GM18868 (cell line): ENCODE measurements around the gene TMEM235.

ENCODE experiments used
- ATAC-seq: cut with Tn5 transposase; IDR thresholded peaks from one replicate; pipeline ENCODE4 v1.9.1; 2021; ENCODE audit warnings: mild to moderate bottlenecking, moderate library complexity; ENCODE audit not compliant: unreplicated experiment

The TMEM235 gene

GRCh38 chr17:78230996-78231935, at the start of gene TMEM235:
Gene TMEM235 (plus strand): TSS chr17:78231631. CDS start chr17:78232024, 393 bp downstream.
- ATAC-seq, result no peak

GRCh38 chr17:78182504-78182903, 48.9 kb upstream of the TMEM235 start:
- ATAC-seq, result no peak

- ATAC-seq, result no peak
Observed at GRCh38 chr17:78183916-78184315, 47.5 kb upstream of the TMEM235 start.

- ATAC-seq, result no peak
Observed at GRCh38 chr17:78184351-78184750, 47.1 kb upstream of the TMEM235 start.

- ATAC-seq, result no peak
Observed at GRCh38 chr17:78184868-78185267, 46.6 kb upstream of the TMEM235 start.

GRCh38 chr17:78185981-78186691, 45.3 kb upstream of the TMEM235 start:
- no peak for ATAC-seq

DNA sequence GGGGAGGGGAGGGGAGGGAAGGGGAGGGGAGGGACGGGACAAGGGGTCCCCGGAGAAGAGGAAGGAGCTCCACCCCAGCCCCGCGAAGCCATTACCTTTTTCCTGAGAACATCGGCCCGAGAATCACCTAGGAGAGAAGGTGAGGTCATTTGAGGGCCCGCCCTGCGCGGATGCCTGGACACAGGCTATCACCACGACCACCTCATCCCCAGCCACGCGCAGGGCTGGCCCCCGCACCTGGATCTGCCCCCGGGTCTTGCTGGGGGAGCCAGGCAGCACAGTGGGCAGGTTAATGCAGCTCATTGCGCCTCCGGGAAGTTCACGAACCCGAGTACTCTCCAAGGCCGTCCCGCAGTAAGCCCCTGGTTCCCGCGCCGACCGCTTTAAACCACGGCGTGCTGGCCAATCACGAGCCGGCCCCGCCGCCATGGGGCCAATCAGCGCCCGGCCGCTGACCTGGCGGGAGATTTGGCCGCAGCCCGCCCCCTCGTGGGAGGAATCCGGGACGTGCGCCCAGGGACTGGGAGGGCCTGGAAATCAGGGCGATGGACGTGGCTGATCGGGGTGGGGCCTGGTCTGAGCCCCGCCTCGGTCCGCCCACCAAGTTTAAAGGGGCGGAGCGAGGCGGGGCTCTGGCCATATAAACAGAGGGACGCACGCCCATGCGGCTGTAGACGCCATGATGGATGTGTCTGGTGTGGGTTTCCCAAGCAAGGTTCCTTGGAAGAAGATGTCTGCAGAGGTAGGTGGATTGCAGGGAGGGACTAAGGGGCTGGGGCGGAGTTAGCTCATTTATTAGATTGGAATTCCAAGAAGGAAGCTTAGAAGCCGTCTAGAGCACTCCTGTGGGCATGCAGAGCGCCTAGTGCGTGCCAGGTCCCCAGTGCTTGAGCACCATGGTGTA, 44.5 kb upstream of the TMEM235 start, which contains the start of the genes AFMID and TK1:
TSS of gene AFMID (plus strand) at position 671 of the 904 bp plus-strand sequence. CDS start at position 680, 9 bp downstream.
TSS of gene TK1 (minus strand) at position 361 of the 904 bp plus-strand sequence. CDS start at position 303, 58 bp downstream.
- peak; percentile 90 for ATAC-seq

- ATAC-seq, result no peak
Observed at GRCh38 chr17:78196716-78197115, 34.7 kb upstream of the TMEM235 start.

GRCh38 chr17:78197147-78197832, 34.1 kb upstream of the TMEM235 start:
- ATAC-seq, result no peak

GRCh38 chr17:78200451-78200850, 31.0 kb upstream of the TMEM235 start:
- ATAC-seq, result no peak

- ATAC-seq, result no peak
Observed at GRCh38 chr17:78202666-78203065, 28.8 kb upstream of the TMEM235 start.

DNA sequence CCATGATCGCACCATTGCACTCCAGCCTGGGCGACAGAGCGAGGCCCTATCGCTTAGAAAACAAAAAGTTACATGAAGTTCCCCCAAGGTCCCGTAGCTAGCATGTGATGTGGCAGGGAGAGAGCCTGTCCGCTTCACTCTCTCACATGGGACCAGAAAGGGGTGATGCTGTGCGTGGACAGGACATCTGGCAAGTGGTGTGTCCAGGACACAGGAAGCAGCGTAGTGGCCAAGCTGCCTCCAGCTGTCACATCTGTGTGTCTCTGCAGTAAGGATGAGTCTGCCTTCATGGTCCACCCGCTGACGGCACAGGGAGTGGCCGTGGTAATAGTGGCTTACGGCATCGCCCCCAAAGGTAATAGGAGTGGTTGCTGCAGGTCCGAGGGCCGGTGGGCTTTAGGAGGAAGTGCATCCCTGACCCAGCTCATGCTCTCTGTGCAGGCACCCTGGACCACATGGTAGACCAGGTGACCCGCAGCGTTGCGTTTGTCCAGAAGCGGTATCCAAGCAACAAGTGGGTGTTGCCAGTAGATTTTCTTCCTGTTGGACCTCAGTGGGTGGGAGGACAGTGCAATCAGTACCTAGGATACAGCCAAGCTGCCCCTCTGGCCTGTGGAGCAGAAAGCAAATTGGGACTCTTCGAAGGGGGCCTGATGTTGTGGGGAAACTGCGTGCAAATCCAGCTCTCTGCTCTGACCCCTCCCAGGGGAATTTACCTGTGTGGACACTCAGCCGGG, 26.9 kb upstream of the TMEM235 start:
- no peak for ATAC-seq

DNA sequence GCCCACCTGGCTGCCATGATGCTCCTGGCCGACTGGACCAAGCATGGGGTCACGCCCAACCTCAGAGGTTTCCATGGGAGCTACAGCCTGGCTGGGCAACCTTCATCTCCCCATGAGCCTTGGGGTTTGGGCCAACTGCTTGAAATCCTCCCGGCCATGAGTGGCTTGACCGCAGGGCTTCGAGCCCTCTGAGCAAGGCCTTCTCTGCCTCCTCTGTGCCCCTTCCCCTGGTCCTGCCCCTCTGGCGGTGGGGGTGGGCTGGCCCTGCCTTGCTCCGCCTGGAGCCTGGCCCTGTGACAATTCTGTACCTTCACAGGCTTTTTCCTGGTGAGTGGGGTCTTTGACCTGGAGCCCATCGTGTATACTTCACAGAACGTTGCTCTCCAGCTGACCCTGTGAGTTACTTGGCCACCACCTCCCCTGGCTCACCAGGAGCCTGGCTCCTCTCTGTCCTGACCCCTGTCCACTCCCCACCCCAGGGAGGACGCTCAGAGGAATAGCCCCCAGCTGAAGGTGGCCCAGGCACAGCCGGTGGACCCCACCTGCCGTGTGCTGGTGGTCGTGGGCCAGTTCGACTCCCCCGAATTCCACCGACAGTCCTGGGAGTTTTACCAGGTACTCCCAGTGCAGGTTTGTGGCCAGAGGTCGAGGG, 26.2 kb upstream of the TMEM235 start:
- no peak for ATAC-seq

DNA sequence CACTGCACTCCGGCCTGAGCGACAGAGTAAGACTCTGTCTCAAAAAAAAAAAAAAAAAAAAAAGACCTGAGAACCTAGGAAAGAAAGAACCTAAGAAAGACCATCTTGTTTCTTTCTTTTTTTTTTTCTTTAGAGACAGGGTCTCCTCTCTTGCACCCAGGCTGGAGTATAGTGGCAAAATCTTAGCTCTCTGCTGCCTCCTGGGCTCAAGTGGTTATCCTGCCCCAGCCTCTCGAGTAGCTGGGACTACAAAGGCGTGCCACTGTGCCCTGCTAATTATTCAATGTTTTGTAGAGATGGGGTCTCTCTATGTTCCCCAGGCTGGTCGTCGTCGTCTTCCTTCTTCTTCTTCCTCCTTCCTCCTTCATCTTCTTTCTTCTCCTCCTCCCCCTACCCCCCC, 25.1 kb upstream of the TMEM235 start:
- ATAC-seq, result no peak

- ATAC-seq, result no peak
Observed at GRCh38 chr17:78208486-78208885, 22.9 kb upstream of the TMEM235 start.

DNA sequence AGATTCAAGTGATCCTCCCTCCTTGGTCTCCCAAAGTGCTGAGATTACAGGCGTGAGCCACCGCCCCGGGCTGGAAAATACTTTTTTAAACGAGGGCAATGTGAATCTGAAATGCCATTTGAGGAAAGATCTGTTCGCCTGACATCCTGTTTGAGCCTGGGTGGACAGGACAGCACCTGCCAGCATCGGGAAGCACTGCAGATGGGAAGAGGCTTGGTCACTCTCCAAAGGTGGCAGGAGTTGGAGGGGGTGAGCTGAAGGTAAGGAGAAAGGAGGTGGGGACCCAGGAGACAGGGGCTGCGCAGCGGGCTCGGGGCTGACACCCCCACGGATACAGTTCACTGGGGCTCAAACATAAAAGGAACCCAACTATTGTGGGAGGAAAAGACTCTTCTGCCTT, 21.3 kb upstream of the TMEM235 start:
- no peak for ATAC-seq

DNA sequence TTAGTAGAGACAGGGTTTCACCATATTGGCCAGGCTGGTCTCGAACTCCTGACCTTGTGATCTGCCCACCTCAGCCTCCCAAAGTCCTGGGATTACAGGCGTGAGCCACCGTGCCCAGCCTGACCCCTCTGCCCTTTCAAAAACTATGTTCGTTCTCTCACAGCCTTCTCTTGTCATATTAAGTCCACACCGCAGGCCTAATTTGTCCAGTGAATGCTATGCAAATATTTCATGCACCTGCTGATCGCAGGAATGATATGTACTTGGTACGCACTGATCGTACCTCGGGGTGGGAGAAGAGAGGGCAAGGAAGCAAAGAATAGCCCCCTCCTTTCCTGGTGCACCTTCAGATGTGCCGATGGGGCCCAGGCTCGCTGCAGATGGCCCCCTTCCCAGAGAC, 20.4 kb upstream of the TMEM235 start:
- ATAC-seq, result no peak

- ATAC-seq, result peak; percentile 72
Observed at GRCh38 chr17:78214016-78214705, 17.3 kb upstream of the TMEM235 start, which contains the start of gene BIRC5. Gene BIRC5 (plus strand): TSS chr17:78214253. CDS start chr17:78214317, 64 bp downstream.
